HepG2 (cell line): ENCODE measurements around the gene FAM174B. TPM values are rescaled to one million over a fixed set of nuclear protein-coding genes. Genes with fewer than 3 reads are reported as not detected.

Experiments used
- BORCS8-MEF2B ChIP-seq: sonication (generic); formaldehyde crosslinking; IDR thresholded peaks from 2 replicates; pipeline ENCODE4 v1.8.0; 2022; ENCODE audit warnings: mild to moderate bottlenecking, missing genetic modification reagents
- CCAR2 ChIP-seq: fragments of 200-400 bp; formaldehyde crosslinking; optimal IDR thresholded peaks from 2 replicates; pipeline ENCODE3; 2018; ENCODE audit warnings: low read depth, mild to moderate bottlenecking, low read length, moderate library complexity
- CEBPZ ChIP-seq: IDR thresholded peaks from 2 replicates; pipeline ENCODE4 v1.6.1; 2012; ENCODE audit warnings: low read length, improper control_type of control experiment
- CENPX ChIP-seq: sonication (generic); formaldehyde crosslinking; IDR thresholded peaks from 2 replicates; pipeline ENCODE4 v1.9.0; 2021; ENCODE audit warnings: mild to moderate bottlenecking, missing genetic modification reagents, moderate library complexity
- GTF2F1 ChIP-seq: fragments of 150-350 bp; IDR thresholded peaks from 2 replicates; pipeline ENCODE4 v1.6.1; 2014; ENCODE audit warnings: low read length
- IRX3 ChIP-seq: sonication (generic); formaldehyde crosslinking; IDR thresholded peaks from 2 replicates; pipeline ENCODE4 v1.8.1; 2023; ENCODE audit warnings: mild to moderate bottlenecking, low read depth, missing genetic modification reagents, borderline replicate concordance
- NFKB2 ChIP-seq: sonication (generic); formaldehyde crosslinking; IDR thresholded peaks from 2 replicates; pipeline ENCODE4 v1.4.0; 2020; ENCODE audit warnings: missing genetic modification reagents, borderline replicate concordance
- SOX6 ChIP-seq, 2 experiments: fragments of 450-650 bp in 1 of 2; sonication (generic) in 1 of 2; formaldehyde crosslinking in 1 of 2; IDR thresholded peaks; 2 replicates each; pipeline versions ENCODE4 v1.4.0 to v1.6.1; 2017 to 2020; ENCODE audit warnings: antibody characterized with exemption in 1 of 2, mild to moderate bottlenecking in 1 of 2, missing genetic modification reagents in 1 of 2
- SRF ChIP-seq: IDR thresholded peaks from 2 replicates; pipeline ENCODE4 v1.6.1; 2011; ENCODE audit warnings: mild to moderate bottlenecking, low read depth, low read length, moderate library complexity
- ZBTB10 ChIP-seq: sonication (generic); formaldehyde crosslinking; IDR thresholded peaks from 2 replicates; pipeline ENCODE4 v1.4.0; 2020; ENCODE audit warnings: missing genetic modification reagents, borderline replicate concordance
- ZFP36L1 ChIP-seq: sonication (generic); formaldehyde crosslinking; IDR thresholded peaks from 2 replicates; pipeline ENCODE4 v1.8.0; 2022; ENCODE audit warnings: mild to moderate bottlenecking, missing genetic modification reagents, moderate library complexity
- ZNF383 ChIP-seq: sonication (generic); formaldehyde crosslinking; IDR thresholded peaks from 2 replicates; pipeline ENCODE4 v1.4.0; 2020; ENCODE audit warnings: missing genetic modification reagents, mild to moderate bottlenecking, borderline replicate concordance
- polyA plus RNA-seq, 8 experiments: library from polyadenylated mRNA; depleted of rRNA in 3 of 8; stranded (reverse) in 7 of 8; unstranded in 1 of 8; fragments of >200 nt; fragmentation: Illumina TruSeq in 4 of 8; extraction: Trizol in 4 of 8; gene quantifications; 2 replicates each; pipeline versions ENCODE4 v1.2.1 to v1.2.3, GENCODE V29; 2011 to 2016; ENCODE audit warnings: low read depth in 4 of 8, missing spikeins in 1 of 8, mixed read lengths in 1 of 8; ENCODE audit not compliant: insufficient read depth in 1 of 8
- total RNA-seq, 5 experiments: library from RNA; depleted of rRNA; stranded (reverse); fragments of >200 nt; fragmentation: Illumina TruSeq; extraction: Trizol; gene quantifications; 2 replicates each; pipeline ENCODE4 v1.2.3, GENCODE V29; 2016; ENCODE audit warnings: low read depth in 1 of 5

The FAM174B gene
- total and polyA plus RNA-seq, 2 of the 13 experiments (the other 11 are each of a cell fraction or from before 2014, with no cell fraction given): 0.90 to 2.1 TPM

- TF ChIP-seq CEBPZ (no peak), SRF (no peak), BORCS8-MEF2B (CRISPR knock-in tag) (no peak), ZNF383 (no peak), ZBTB10 (no peak), IRX3 (CRISPR knock-in tag) (no peak), ZFP36L1 (CRISPR knock-in tag) (no peak), CENPX (no peak), SOX6 (IDR thresholded peaks at IDR 0.05) (no peak), SOX6 (CRISPR knock-in tag; IDR thresholded peaks at IDR 0.05) (no peak), NFKB2 (CRISPR knock-in tag) (no peak), GTF2F1 (no peak), CCAR2 (no peak)
Measured at GRCh38 chr15:92675485-92675884, 19.9 kb upstream of the FAM174B start (continued).
